ENCODE data around the gene PARD3B. TPM values are rescaled to one million over a fixed set of nuclear protein-coding genes. Genes with fewer than 3 reads are reported as not detected.

The PARD3B gene
- total RNA-seq, 1 donor from 2014 or later, result not detected

- ATAC-seq (ENCODE audit: low read depth) (no peak), DNase-seq (no peak)
- Mint-ChIP-seq H3K27ac (no peak overlapping the region), H3K4me3 (no peak overlapping the region), H3K36me3 (ENCODE audit: low read depth) (no peaks in the 10 kb centered on the region), H3K9me3 (no peaks in the 10 kb centered on the region), H3K4me1 (no peaks in the 10 kb centered on the region), H3K27me3 (no peaks in the 10 kb centered on the region)
- intact Hi-C loops (cut with micrococcal nuclease), result no loop called here
- ChIA-PET CTCF (no interaction called here), POLR2A (no interaction called here)
- TF ChIP-seq CTCF (IDR thresholded peaks at IDR 0.05), result no peak
These were observed 665.2 kb downstream of the PARD3B start for GRCh38 chr2:205210494-205210893.

GRCh38 chr2:205212357-205212756, 667.1 kb downstream of the PARD3B start:
- H3K36me3 Mint-ChIP-seq (ENCODE audit: low read depth), result no peaks in the 10 kb centered on the region
- intact Hi-C loops (cut with micrococcal nuclease), result no loop called here
- H3K4me3 Mint-ChIP-seq, result no peak overlapping the region
- no peaks in the 10 kb centered on the region for H3K27me3 Mint-ChIP-seq
- ATAC-seq (ENCODE audit: low read depth) (no peak), DNase-seq (no peak)
- POLR2A ChIA-PET, result no interaction called here
- no peak overlapping the region for H3K27ac Mint-ChIP-seq
- TF ChIP-seq CTCF (IDR thresholded peaks at IDR 0.05), result no peak
- H3K4me1 Mint-ChIP-seq, result no peaks in the 10 kb centered on the region
- CTCF ChIA-PET, result no interaction called here
- no peaks in the 10 kb centered on the region for H3K9me3 Mint-ChIP-seq

- no peaks in the 10 kb centered on the region for H3K27me3 Mint-ChIP-seq
- H3K4me3 Mint-ChIP-seq, result no peak overlapping the region
- H3K4me1 Mint-ChIP-seq, result no peaks in the 10 kb centered on the region
- intact Hi-C loops (cut with micrococcal nuclease), result no loop called here
- DNase-seq (no peak), ATAC-seq (ENCODE audit: low read depth) (no peak)
- ChIA-PET POLR2A (no interaction called here), CTCF (no interaction called here)
- no peak for TF ChIP-seq CTCF (IDR thresholded peaks at IDR 0.05)
- H3K27ac Mint-ChIP-seq, result no peak overlapping the region
- H3K9me3 Mint-ChIP-seq, result no peaks in the 10 kb centered on the region
- H3K36me3 Mint-ChIP-seq (ENCODE audit: low read depth), result no peaks in the 10 kb centered on the region
These were observed 670.8 kb downstream of the PARD3B start for GRCh38 chr2:205216092-205216491.

- CTCF ChIA-PET, result no interaction called here
- Mint-ChIP-seq H3K27me3 (no peaks in the 10 kb centered on the region), H3K9me3 (no peaks in the 10 kb centered on the region), H3K4me1 (no peaks in the 10 kb centered on the region), H3K27ac (no peak overlapping the region), H3K36me3 (ENCODE audit: low read depth) (no peaks in the 10 kb centered on the region), H3K4me3 (no peak overlapping the region)
- intact Hi-C loops (cut with micrococcal nuclease), result no loop called here
- TF ChIP-seq CTCF (IDR thresholded peaks at IDR 0.05), result no peak
- POLR2A ChIA-PET, result no interaction called here
- ATAC-seq (ENCODE audit: low read depth), result no peak
- no peak for DNase-seq
These were observed 671.3 kb downstream of the PARD3B start for GRCh38 chr2:205216580-205216979.

GRCh38 chr2:205217004-205217403, 671.7 kb downstream of the PARD3B start:
- intact Hi-C loops (cut with micrococcal nuclease), result no loop called here
- Mint-ChIP-seq H3K36me3 (ENCODE audit: low read depth) (no peaks in the 10 kb centered on the region), H3K9me3 (no peaks in the 10 kb centered on the region), H3K4me3 (no peak overlapping the region), H3K4me1 (no peaks in the 10 kb centered on the region), H3K27ac (no peak overlapping the region), H3K27me3 (no peaks in the 10 kb centered on the region)
- ChIA-PET POLR2A (no interaction called here), CTCF (no interaction called here)
- DNase-seq, result no peak
- no peak for ATAC-seq (ENCODE audit: low read depth)
- TF ChIP-seq CTCF (IDR thresholded peaks at IDR 0.05), result no peak

Measured in activated B cell treated with CpG ODN at 0.5 μM for 24 hours (primary cell).